GM20000 (cell line): ENCODE data around the gene GPR152.

ENCODE experiments used
- DNase-seq: peaks from one replicate; pipeline ENCODE4 v3.0.0; 2012; ENCODE audit warnings: low spot score
- CTCF ChIP-seq: IDR thresholded peaks from 2 replicates; pipeline ENCODE4 v1.5.1; 2012; ENCODE audit warnings: mild to moderate bottlenecking, control low read depth; ENCODE audit errors: extremely low read depth, missing control alignments

The GPR152 gene

GRCh38 chr11:67411785-67412152, 40.8 kb downstream of the GPR152 start:
- TF ChIP-seq CTCF: no peak
- no peak for DNase-seq

DNA sequence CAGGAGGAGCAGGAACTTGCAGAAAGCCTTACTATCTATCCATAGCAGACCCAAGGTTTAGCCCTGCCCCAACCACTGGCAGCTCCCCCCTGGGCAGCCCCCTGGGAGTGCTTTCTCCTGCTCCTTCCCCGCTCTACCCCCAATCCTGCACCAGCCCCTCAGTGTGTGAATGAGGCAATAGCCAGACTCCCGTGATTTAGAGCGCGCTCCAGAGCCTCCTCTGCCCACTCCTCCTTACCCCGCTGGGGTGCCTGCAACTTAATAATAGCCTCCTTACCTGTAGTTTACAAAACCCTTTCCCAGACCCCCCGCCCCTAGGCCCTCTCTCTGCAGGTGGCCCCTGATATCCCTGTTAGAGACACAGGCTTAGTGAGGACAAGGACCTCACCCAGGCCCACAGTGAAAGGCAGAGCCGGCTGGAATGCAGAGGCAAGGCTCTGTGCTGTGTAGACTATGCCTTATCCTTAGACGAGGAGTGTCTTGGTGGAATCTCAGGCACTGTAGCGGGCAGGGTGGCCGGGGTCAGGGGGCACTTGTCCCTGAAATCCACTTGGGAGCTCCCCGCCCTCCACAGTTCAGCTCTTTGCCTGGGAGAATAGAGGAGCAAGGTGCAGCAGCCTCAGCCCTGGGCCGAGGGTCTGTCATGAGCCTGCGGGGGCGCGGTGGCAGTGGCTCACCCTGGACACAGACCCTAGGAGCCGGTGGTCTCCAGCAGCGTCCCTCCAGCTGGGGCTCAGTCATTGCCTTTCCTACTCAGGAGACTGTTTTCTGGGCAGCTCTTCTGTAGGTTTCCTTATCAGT, 41.3 kb downstream of the GPR152 start:
- DNase-seq: no peak
- TF ChIP-seq CTCF: no peak

DNA sequence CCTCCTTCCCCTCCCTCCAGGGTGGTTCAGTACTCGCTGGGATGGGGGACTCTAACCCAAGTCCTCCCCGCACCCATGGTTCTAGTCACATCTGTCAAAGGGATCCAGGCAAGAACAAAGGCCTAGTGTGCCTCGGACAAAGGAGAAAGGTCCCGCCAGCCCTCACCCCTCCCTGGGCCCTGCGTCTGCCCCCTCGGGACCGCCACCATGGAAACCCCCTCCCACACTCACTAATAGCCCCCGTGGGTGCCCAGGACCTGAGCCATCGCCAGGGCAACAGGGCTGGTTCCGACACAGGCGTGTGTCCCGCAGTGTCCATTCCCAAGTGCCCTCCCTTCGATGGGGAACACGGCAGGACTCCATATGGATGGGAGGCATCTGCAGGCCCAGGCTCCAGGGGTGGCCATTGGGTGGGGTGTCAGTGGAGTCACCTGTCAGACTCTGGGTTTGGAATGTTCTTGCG, 42.1 kb downstream of the GPR152 start:
- no peak for TF ChIP-seq CTCF
- no peak for DNase-seq

DNA sequence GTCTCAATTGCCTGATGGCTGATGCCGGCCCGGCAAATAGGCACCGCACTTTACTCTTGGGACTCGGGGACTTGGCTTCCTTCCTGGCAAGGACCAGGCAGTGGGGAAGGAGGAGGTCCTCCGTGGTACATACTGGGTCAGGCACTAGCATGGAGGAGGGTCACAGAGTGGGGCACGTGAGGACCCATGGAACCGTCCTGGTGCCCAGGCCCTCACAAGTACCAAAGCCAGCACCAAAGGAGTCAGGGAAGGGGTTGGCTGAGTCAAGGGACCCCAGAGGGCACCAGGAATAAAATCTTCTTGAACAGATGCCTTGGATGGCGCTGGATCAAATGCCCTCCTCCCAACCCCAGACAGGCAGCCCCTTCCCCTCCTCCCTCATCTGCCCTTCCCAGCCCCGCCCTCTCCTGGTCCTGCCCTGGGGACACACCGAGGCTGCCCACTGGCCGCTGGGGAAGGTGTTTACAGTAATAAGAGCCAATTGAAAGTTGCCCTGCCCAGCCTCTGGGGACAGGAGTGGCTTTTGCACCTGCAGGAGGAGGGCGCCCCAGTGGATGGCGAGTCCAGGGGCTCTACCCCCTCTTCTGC, 42.7 kb downstream of the GPR152 start:
- no peak for TF ChIP-seq CTCF
- no peak for DNase-seq

DNA sequence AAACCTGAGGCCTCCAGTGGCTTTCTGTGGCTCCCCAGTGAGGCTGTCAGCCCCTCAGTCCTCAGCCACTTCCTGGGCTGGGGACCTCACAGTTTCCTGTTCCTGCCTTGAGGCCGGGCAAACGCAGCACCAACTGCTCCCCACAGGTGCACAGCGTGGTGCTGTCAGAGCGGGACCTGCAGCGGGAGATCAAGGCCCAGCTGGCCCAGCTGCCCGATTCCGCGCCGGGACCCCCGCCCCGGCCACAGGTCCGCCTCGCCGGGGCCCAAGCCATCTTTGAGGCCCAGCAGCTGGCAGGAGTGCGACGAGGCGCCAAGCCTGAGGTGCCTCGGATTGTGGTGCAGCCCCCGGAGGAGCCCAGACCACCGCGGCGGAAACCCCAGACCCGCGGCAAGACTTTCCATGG, 43.3 kb downstream of the GPR152 start:
- no peak for TF ChIP-seq CTCF
- peak; percentile 82 for DNase-seq

GRCh38 chr11:67408437-67409200, 43.9 kb downstream of the GPR152 start:
- TF ChIP-seq CTCF: no peak
- no peak for DNase-seq

- no peak for DNase-seq
- no peak for TF ChIP-seq CTCF
Observed at GRCh38 chr11:67407688-67408163, 44.8 kb downstream of the GPR152 start.
